GM12892 (cell line): ENCODE results near the gene ABTB2.

Experiments
- POLR2A ChIP-seq: IDR thresholded peaks from 2 replicates; pipeline ENCODE4 v1.6.1; 2011; ENCODE audit warnings: low read depth, low read length, control low read depth
- POLR2AphosphoS5 ChIP-seq: IDR thresholded peaks from 2 replicates; pipeline ENCODE4 v1.6.1; 2011; ENCODE audit warnings: low read depth, low read length, control low read depth
- TAF1 ChIP-seq: IDR thresholded peaks from 2 replicates; pipeline ENCODE4 v1.6.1; 2011; ENCODE audit warnings: low read depth, mild to moderate bottlenecking, control low read depth, low read length, borderline replicate concordance

DNA sequence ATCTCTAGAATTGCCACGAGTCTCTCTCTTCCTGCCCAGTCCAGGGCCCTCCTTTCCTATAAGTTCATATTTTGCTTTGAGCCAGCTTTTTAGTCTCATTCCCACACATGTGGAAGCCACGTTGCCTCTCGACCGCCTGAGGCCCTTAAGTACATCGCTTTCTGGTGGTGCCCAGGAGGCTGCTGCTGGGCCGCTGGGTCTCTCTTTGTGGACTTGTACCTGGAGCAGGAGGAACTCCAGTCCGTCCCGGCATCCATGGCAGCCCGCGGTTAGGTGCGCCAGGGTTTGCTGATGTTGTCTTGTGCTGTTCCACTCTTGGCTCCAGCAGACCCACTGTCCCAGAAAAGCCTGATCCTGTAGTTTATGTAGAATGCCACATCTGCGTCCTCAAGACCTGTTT lies 211.4 kb downstream of the ABTB2 start:
- TF ChIP-seq POLR2A (no peak), POLR2AphosphoS5 (no peak), TAF1 (no peak)
